Smooth muscle cell (in vitro differentiated cells): ENCODE data around the gene PLSCR1. TPM values are rescaled to one million over a fixed set of nuclear protein-coding genes. Genes with fewer than 3 reads are reported as not detected.
"Not testable (repeated sequence)": the region's sequence is repeated elsewhere in the genome, so short reads cannot be mapped to it uniquely, and the experiment has no call there.

Experiments used
- DNase-seq: peaks from one replicate; lab custom pipeline; 2025; ENCODE audit not compliant: unreplicated experiment; lab: John Stamatoyannopoulos, UW
- H2AFZ ChIP-seq: fragments of 200-600 bp; sonication (generic); 2 replicates; pipeline ENCODE4 v1.6.0; 2016; ENCODE audit warnings: antibody characterized with exemption, low read depth, mild to moderate bottlenecking
- H3F3A ChIP-seq: fragments of 200-600 bp; sonication (generic); 2 replicates; pipeline ENCODE4 v1.6.0; 2017; ENCODE audit warnings: antibody characterized with exemption, low read depth
- H3K27ac ChIP-seq: fragments of 200-600 bp; sonication (generic); 2 replicates; pipeline ENCODE4 v1.5.1; 2016; ENCODE audit warnings: low read depth, mild to moderate bottlenecking
- H3K27me3 ChIP-seq: fragments of 200-600 bp; sonication (generic); 2 replicates; pipeline ENCODE4 v1.6.1; 2016; ENCODE audit warnings: low read depth, mild to moderate bottlenecking
- H3K36me3 ChIP-seq: fragments of 200-600 bp; sonication (generic); 2 replicates; pipeline ENCODE4 v1.5.1; 2016; ENCODE audit warnings: low read depth
- H3K4me1 ChIP-seq: fragments of 200-600 bp; sonication (generic); 2 replicates; pipeline ENCODE4 v1.5.1; 2016; ENCODE audit warnings: low read depth
- H3K4me2 ChIP-seq: fragments of 200-600 bp; sonication (generic); 2 replicates; pipeline ENCODE4 v1.6.0; 2016; ENCODE audit warnings: mild to moderate bottlenecking
- H3K4me3 ChIP-seq: fragments of 200-600 bp; sonication (generic); 2 replicates; pipeline ENCODE4 v1.5.1; 2016; ENCODE audit warnings: mild to moderate bottlenecking
- H3K79me2 ChIP-seq: fragments of 200-600 bp; sonication (generic); 2 replicates; pipeline ENCODE4 v1.6.0; 2016; ENCODE audit warnings: low read depth, mild to moderate bottlenecking
- H3K9ac ChIP-seq: fragments of 200-600 bp; sonication (generic); 2 replicates; pipeline ENCODE4 v1.6.0; 2016; ENCODE audit warnings: low read depth
- H3K9me3 ChIP-seq: fragments of 200-600 bp; sonication (generic); replicated peaks from 2 replicates; pipeline ENCODE4 v1.5.1; 2016; ENCODE audit warnings: low read depth
- H4K20me1 ChIP-seq: fragments of 200-600 bp; sonication (generic); 2 replicates; pipeline ENCODE4 v1.6.0; 2016; ENCODE audit warnings: low read depth
- CTCF ChIP-seq: fragments of 200-600 bp; sonication (generic); IDR thresholded peaks from 2 replicates; pipeline ENCODE4 v1.5.1; 2017; ENCODE audit warnings: borderline replicate concordance, mild to moderate bottlenecking, antibody characterized with exemption; ENCODE audit not compliant: insufficient read depth, poor library complexity, severe bottlenecking
- WGBS: methylation state at CpG from one replicate; pipeline ENCODE4 v1.1.7; 2016; ENCODE audit warnings: low lambda C conversion rate; 5-methylcytosine and 5-hydroxymethylcytosine counted together
- polyA plus RNA-seq: library from polyadenylated mRNA; unstranded; fragments of >200 nt; fragmentation: Nextera tagmentation; extraction: Ambion mirVana; gene quantifications from 2 replicates; pipeline ENCODE4 v1.2.1, GENCODE V29; 2016
- total RNA-seq: library from RNA; depleted of rRNA; stranded (reverse); fragments of >200 nt; gene quantifications from 2 replicates; pipeline ENCODE4 v1.2.3, GENCODE V29; 2014

The PLSCR1 gene
- total and polyA plus RNA-seq, 2 experiments from 2014 or later = 21.6 to 36.7 TPM

DNA sequence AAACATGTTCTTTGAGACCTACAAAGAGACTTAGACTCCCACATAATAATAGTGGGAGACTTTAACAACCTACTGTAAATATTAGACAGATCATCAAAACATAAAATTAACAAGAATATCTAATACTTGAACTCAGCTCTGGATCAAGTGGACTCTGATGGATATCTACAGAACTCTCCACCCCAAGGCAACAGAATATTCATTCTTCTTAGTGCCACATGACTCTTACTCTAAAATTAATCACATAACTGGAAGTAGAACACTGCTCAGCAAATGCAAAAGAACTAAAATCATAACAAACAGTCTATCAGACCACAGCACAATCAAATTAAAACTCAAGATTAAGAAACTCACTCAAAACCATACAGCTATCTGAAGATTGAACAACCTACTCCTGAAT, 59.1 kb downstream of the PLSCR1 start:
- Histone ChIP-seq H3K4me3 (no peak overlapping the region), H3K27me3 (no peaks in the 10 kb centered on the region), H3K9ac (no peak overlapping the region), H3K4me2 (no peak overlapping the region), H3F3A (no peaks in the 10 kb centered on the region), H3K27ac (no peak overlapping the region), H3K9me3 (no peaks in the 10 kb centered on the region), H4K20me1 (no peaks in the 10 kb centered on the region), H2AFZ (no peak overlapping the region), H3K4me1 (no peaks in the 10 kb centered on the region), H3K36me3 (no peaks in the 10 kb centered on the region), H3K79me2 (no peaks in the 10 kb centered on the region)
- DNase-seq = no peak
- no peak for TF ChIP-seq CTCF

DNA sequence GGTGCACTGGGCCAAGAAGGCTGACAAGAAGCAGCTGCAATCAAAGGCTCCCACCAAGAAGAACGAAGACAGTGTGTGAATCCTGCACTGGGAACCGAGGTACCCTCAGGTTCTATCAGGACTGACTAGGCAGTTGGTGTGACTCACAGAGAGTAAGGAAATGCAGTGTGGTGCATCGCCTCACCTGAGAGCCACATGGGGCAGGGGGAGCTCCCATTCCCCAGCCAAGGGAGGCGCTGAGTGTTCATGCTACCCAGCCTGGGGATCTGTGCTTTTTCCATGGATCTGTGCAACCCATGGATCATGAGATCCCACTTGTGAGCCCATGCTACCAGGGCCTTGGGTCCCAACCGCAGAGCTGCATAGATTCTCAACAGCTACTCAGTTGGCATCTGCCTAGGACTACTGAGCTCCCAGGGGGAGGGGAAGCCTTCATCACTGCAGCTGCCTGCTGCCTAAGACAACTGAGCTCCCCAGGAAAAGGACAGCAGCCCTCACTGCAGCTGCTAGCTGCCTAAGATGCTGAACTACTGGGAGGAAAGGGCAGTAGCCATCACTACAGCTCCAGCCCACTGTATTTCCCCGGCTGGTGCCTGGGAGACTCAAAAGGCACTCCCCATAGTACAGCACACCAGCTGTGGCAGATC, 68.2 kb downstream of the PLSCR1 start:
- WGBS = 96% methylated on average over 6 of the region's 6 CpGs
- H4K20me1 ChIP-seq = no peaks in the 10 kb centered on the region
- H3K4me1 ChIP-seq = no peaks in the 10 kb centered on the region
- H3K4me2 ChIP-seq = no peak overlapping the region
- DNase-seq = no peak
- no peaks in the 10 kb centered on the region for H3F3A ChIP-seq
- H3K79me2 ChIP-seq = no peaks in the 10 kb centered on the region
- H3K9me3 ChIP-seq = no peaks in the 10 kb centered on the region
- H3K27ac ChIP-seq = no peak overlapping the region
- H3K27me3 ChIP-seq = no peaks in the 10 kb centered on the region
- H3K36me3 ChIP-seq = no peaks in the 10 kb centered on the region
- H3K9ac ChIP-seq = no peak overlapping the region
- H2AFZ ChIP-seq = no peak overlapping the region
- no peak for TF ChIP-seq CTCF
- H3K4me3 ChIP-seq = no peak overlapping the region

DNA sequence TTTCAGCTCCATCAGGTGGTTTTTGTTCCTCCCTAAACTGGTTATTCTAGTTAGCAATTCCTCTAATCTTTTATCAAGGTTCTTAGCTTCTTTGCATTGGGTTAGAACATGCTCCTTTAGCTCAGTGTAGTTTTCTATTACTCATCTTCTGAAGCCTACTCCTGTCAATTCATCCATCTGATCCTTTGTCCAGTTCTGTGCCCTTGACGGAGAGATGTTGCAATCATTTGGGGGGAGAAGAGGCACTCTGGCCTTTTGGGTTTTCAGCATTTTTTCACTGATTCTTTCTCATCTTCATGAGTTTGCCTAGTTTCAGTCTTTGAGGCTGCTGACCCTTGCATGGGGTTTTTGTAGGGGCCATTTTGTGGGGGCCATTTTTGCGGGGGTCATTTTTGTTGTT, 69.4 kb downstream of the PLSCR1 start:
- DNase-seq, H3K9ac ChIP-seq, H3F3A ChIP-seq, H3K9me3 ChIP-seq, H4K20me1 ChIP-seq, H3K36me3 ChIP-seq, H2AFZ ChIP-seq, H3K4me2 ChIP-seq, H3K4me1 ChIP-seq, H3K4me3 ChIP-seq, H3K27me3 ChIP-seq, H3K27ac ChIP-seq, H3K79me2 ChIP-seq: not testable (repeated sequence)
- 90% methylated on average over 2 of the region's 2 CpGs for WGBS

GRCh38 chr3:146473726-146474125, 70.7 kb downstream of the PLSCR1 start:
- H3K36me3 ChIP-seq = no peaks in the 10 kb centered on the region
- no peaks in the 10 kb centered on the region for H4K20me1 ChIP-seq
- DNase-seq = no peak
- no peak overlapping the region for H3K27ac ChIP-seq
- no peak for TF ChIP-seq CTCF
- no peaks in the 10 kb centered on the region for H3K27me3 ChIP-seq
- H3K79me2 ChIP-seq = no peaks in the 10 kb centered on the region
- WGBS = 95% methylated on average over 2 of the region's 2 CpGs
- no peaks in the 10 kb centered on the region for H3K9me3 ChIP-seq
- H3K4me1 ChIP-seq = no peaks in the 10 kb centered on the region
- no peak overlapping the region for H3K4me3 ChIP-seq
- H3K4me2 ChIP-seq = no peak overlapping the region
- no peaks in the 10 kb centered on the region for H3F3A ChIP-seq
- no peak overlapping the region for H2AFZ ChIP-seq
- H3K9ac ChIP-seq = no peak overlapping the region
